ENCODE results near the gene TOMM7. TPM values are rescaled to one million over a fixed set of nuclear protein-coding genes. Genes with fewer than 3 reads are reported as not detected.
"Not testable (repeated sequence)": the region's sequence is repeated elsewhere in the genome, so short reads cannot be mapped to it uniquely, and the experiment has no call there.

The TOMM7 gene
- total RNA-seq, 2 donors from 2014 or later = 335 to 356 TPM

- Mint-ChIP-seq H3K36me3 (ENCODE audit: low read depth) (peaks cover 12% of the 10 kb centered on the region), H3K4me3 (no peak overlapping the region), H3K27me3 (ENCODE audit: insufficient read depth) (no peaks in the 10 kb centered on the region), H3K9me3 (peaks cover 35% of the 10 kb centered on the region), H3K27ac (peak overlapping the region; percentile 33), H3K4me1 (peaks cover 4% of the 10 kb centered on the region)
- no peak for DNase-seq
- Histone ChIP-seq H3K27ac (ENCODE audit: low read depth, low read length) (no peak overlapping the region), H3K4me1 (ENCODE audit: control insufficient read depth, insufficient read depth, low read length) (peaks cover 3% of the 10 kb centered on the region), H3K9me3 (ENCODE audit: control insufficient read depth, low read length) (peaks cover 14% of the 10 kb centered on the region), H3K27me3 (ENCODE audit: control insufficient read depth, insufficient read depth, low read length, poor library complexity, severe bottlenecking) (no peaks in the 10 kb centered on the region), H3K4me3 (ENCODE audit: low read length) (no peak overlapping the region), H3K9ac (ENCODE audit: extremely low read depth, low read length, poor library complexity, severe bottlenecking) (no peak overlapping the region), H3K36me3 (ENCODE audit: control insufficient read depth, insufficient read depth, low read length) (no peaks in the 10 kb centered on the region)
- no peak for TF ChIP-seq CTCF (conservative IDR thresholded peaks at IDR 0.05)
- WGBS, 2 experiments (ENCODE audit: insufficient coverage in 1 of 2, insufficient read length in 1 of 2) = 84 to 100% methylated on average over 3 to 4 of the region's 4 CpGs
These were observed 31.2 kb downstream of the TOMM7 start for GRCh38 chr7:22791204-22792158.

- H3K27ac ChIP-seq (ENCODE audit: low read depth, low read length); H3K4me1 ChIP-seq (ENCODE audit: control insufficient read depth, insufficient read depth, low read length); H3K36me3 Mint-ChIP-seq (ENCODE audit: low read depth); H3K27me3 Mint-ChIP-seq (ENCODE audit: insufficient read depth); H3K4me3 ChIP-seq (ENCODE audit: low read length); H3K36me3 ChIP-seq (ENCODE audit: control insufficient read depth, insufficient read depth, low read length); DNase-seq; H3K27me3 ChIP-seq (ENCODE audit: control insufficient read depth, insufficient read depth, low read length, poor library complexity, severe bottlenecking); H3K4me3 Mint-ChIP-seq; H3K9ac ChIP-seq (ENCODE audit: extremely low read depth, low read length, poor library complexity, severe bottlenecking); H3K27ac Mint-ChIP-seq: not testable (repeated sequence)
- WGBS, 2 experiments (ENCODE audit: insufficient coverage in 1 of 2, insufficient read length in 1 of 2) = 92 to 93% methylated on average over 7 to 13 of the region's 13 CpGs
- peaks cover 27% of the 10 kb centered on the region for H3K9me3 Mint-ChIP-seq
- H3K4me1 Mint-ChIP-seq = peaks cover 11% of the 10 kb centered on the region
- peaks cover 12% of the 10 kb centered on the region for H3K9me3 ChIP-seq (ENCODE audit: control insufficient read depth, low read length)
These were observed 32.0 kb downstream of the TOMM7 start for GRCh38 chr7:22790640-22791039.

GRCh38 chr7:22787951-22788350, 34.7 kb downstream of the TOMM7 start:
- H3K9me3 Mint-ChIP-seq = peaks cover 18% of the 10 kb centered on the region
- H3K4me3 Mint-ChIP-seq = no peak overlapping the region
- H3K4me1 Mint-ChIP-seq = peaks cover 27% of the 10 kb centered on the region
- Histone ChIP-seq H3K4me1 (ENCODE audit: control insufficient read depth, insufficient read depth, low read length) (peaks cover 20% of the 10 kb centered on the region), H3K36me3 (ENCODE audit: control insufficient read depth, insufficient read depth, low read length) (no peaks in the 10 kb centered on the region), H3K9me3 (ENCODE audit: control insufficient read depth, low read length) (peaks cover 9% of the 10 kb centered on the region), H3K27me3 (ENCODE audit: control insufficient read depth, insufficient read depth, low read length, poor library complexity, severe bottlenecking) (no peaks in the 10 kb centered on the region), H3K9ac (ENCODE audit: extremely low read depth, low read length, poor library complexity, severe bottlenecking) (no peak overlapping the region), H3K27ac (ENCODE audit: low read depth, low read length) (no peak overlapping the region), H3K4me3 (ENCODE audit: low read length) (no peak overlapping the region)
- no peaks in the 10 kb centered on the region for H3K27me3 Mint-ChIP-seq (ENCODE audit: insufficient read depth)
- peaks cover 2% of the 10 kb centered on the region for H3K36me3 Mint-ChIP-seq (ENCODE audit: low read depth)
- H3K27ac Mint-ChIP-seq = no peak overlapping the region
- no peak for TF ChIP-seq CTCF (conservative IDR thresholded peaks at IDR 0.05)
- DNase-seq = no peak
